Measurements from ENCODE around the gene SLIT3.

Gene SLIT3

GRCh38 chr5:169133531-169133930 is 167.4 kb downstream of the SLIT3 start:
- no peak for DNase-seq (ENCODE audit: insufficient read length, low spot score)
- TF ChIP-seq PAX5 (IDR thresholded peaks at IDR 0.05; ENCODE audit: insufficient read depth, low read length, severe bottlenecking) (no peak), POLR2AphosphoS5 (IDR thresholded peaks at IDR 0.05; ENCODE audit: low read depth, low read length) (no peak), POLR2A (IDR thresholded peaks at IDR 0.05; ENCODE audit: low read depth, low read length) (no peak), POU2F2 (IDR thresholded peaks at IDR 0.05; ENCODE audit: low read depth, low read length) (no peak), TAF1 (IDR thresholded peaks at IDR 0.05; ENCODE audit: low read depth, low read length) (no peak), SPI1 (IDR thresholded peaks at IDR 0.05; ENCODE audit: low read depth, low read length) (no peak)
- FAIRE-seq = no peak

GRCh38 chr5:169132302-169132660 is 168.7 kb downstream of the SLIT3 start:
- TF ChIP-seq POLR2A (IDR thresholded peaks at IDR 0.05; ENCODE audit: low read depth, low read length) (no peak), POU2F2 (IDR thresholded peaks at IDR 0.05; ENCODE audit: low read depth, low read length) (no peak)
- no peak for FAIRE-seq

GRCh38 chr5:169131616-169132301 is 169.2 kb downstream of the SLIT3 start:
- FAIRE-seq (no peak), DNase-seq (ENCODE audit: insufficient read length, low spot score) (no peak)
- no peak for TF ChIP-seq POU2F2 (IDR thresholded peaks at IDR 0.05; ENCODE audit: low read depth, low read length)
- TF ChIP-seq TAF1 (IDR thresholded peaks at IDR 0.05; ENCODE audit: low read depth, low read length) = no peak
- TF ChIP-seq PAX5 (IDR thresholded peaks at IDR 0.05; ENCODE audit: insufficient read depth, low read length, severe bottlenecking) = no peak
- TF ChIP-seq POLR2AphosphoS5 (IDR thresholded peaks at IDR 0.05; ENCODE audit: low read depth, low read length) = no peak
- TF ChIP-seq POLR2A (IDR thresholded peaks at IDR 0.05; ENCODE audit: low read depth, low read length) = no peak
- no peak for TF ChIP-seq SPI1 (IDR thresholded peaks at IDR 0.05; ENCODE audit: low read depth, low read length)

More at GRCh38 chr5:169132302-169132660, 168.7 kb downstream of the SLIT3 start:
- DNase-seq (ENCODE audit: insufficient read length, low spot score) = no peak

- DNase-seq (ENCODE audit: insufficient read length, low spot score) (no peak), FAIRE-seq (no peak)
- no peak for TF ChIP-seq POLR2AphosphoS5 (IDR thresholded peaks at IDR 0.05; ENCODE audit: low read depth, low read length)
- TF ChIP-seq SPI1 (IDR thresholded peaks at IDR 0.05; ENCODE audit: low read depth, low read length) = no peak
- TF ChIP-seq TAF1 (IDR thresholded peaks at IDR 0.05; ENCODE audit: low read depth, low read length) = no peak
- TF ChIP-seq PAX5 (IDR thresholded peaks at IDR 0.05; ENCODE audit: insufficient read depth, low read length, severe bottlenecking) = no peak
- no peak for TF ChIP-seq POLR2A (IDR thresholded peaks at IDR 0.05; ENCODE audit: low read depth, low read length)
- no peak for TF ChIP-seq POU2F2 (IDR thresholded peaks at IDR 0.05; ENCODE audit: low read depth, low read length)
Observed at GRCh38 chr5:169128679-169129078, 172.3 kb downstream of the SLIT3 start.

- no peak for DNase-seq (ENCODE audit: insufficient read length, low spot score)
- no peak for FAIRE-seq
- TF ChIP-seq POLR2A (IDR thresholded peaks at IDR 0.05; ENCODE audit: low read depth, low read length) = no peak
- no peak for TF ChIP-seq PAX5 (IDR thresholded peaks at IDR 0.05; ENCODE audit: insufficient read depth, low read length, severe bottlenecking)
- no peak for TF ChIP-seq POLR2AphosphoS5 (IDR thresholded peaks at IDR 0.05; ENCODE audit: low read depth, low read length)
- TF ChIP-seq SPI1 (IDR thresholded peaks at IDR 0.05; ENCODE audit: low read depth, low read length) = no peak
- no peak for TF ChIP-seq TAF1 (IDR thresholded peaks at IDR 0.05; ENCODE audit: low read depth, low read length)
- no peak for TF ChIP-seq POU2F2 (IDR thresholded peaks at IDR 0.05; ENCODE audit: low read depth, low read length)
Observed at GRCh38 chr5:169127431-169127830, 173.5 kb downstream of the SLIT3 start.

GRCh38 chr5:169126481-169127021 is 174.4 kb downstream of the SLIT3 start:
- no peak for FAIRE-seq
- TF ChIP-seq TAF1 (IDR thresholded peaks at IDR 0.05; ENCODE audit: low read depth, low read length) (no peak), POU2F2 (IDR thresholded peaks at IDR 0.05; ENCODE audit: low read depth, low read length) (no peak), POLR2A (IDR thresholded peaks at IDR 0.05; ENCODE audit: low read depth, low read length) (no peak), SPI1 (IDR thresholded peaks at IDR 0.05; ENCODE audit: low read depth, low read length) (no peak), POLR2AphosphoS5 (IDR thresholded peaks at IDR 0.05; ENCODE audit: low read depth, low read length) (no peak), PAX5 (IDR thresholded peaks at IDR 0.05; ENCODE audit: insufficient read depth, low read length, severe bottlenecking) (no peak)
- DNase-seq (ENCODE audit: insufficient read length, low spot score) = no peak

GRCh38 chr5:169125571-169125970 is 175.4 kb downstream of the SLIT3 start:
- DNase-seq (ENCODE audit: insufficient read length, low spot score) (no peak), FAIRE-seq (no peak)
- TF ChIP-seq POLR2A (IDR thresholded peaks at IDR 0.05; ENCODE audit: low read depth, low read length) (no peak), PAX5 (IDR thresholded peaks at IDR 0.05; ENCODE audit: insufficient read depth, low read length, severe bottlenecking) (no peak), POU2F2 (IDR thresholded peaks at IDR 0.05; ENCODE audit: low read depth, low read length) (no peak), POLR2AphosphoS5 (IDR thresholded peaks at IDR 0.05; ENCODE audit: low read depth, low read length) (no peak), SPI1 (IDR thresholded peaks at IDR 0.05; ENCODE audit: low read depth, low read length) (no peak), TAF1 (IDR thresholded peaks at IDR 0.05; ENCODE audit: low read depth, low read length) (no peak)

GRCh38 chr5:169122951-169123350 is 178.0 kb downstream of the SLIT3 start:
- TF ChIP-seq POLR2A (IDR thresholded peaks at IDR 0.05; ENCODE audit: low read depth, low read length) = no peak
- no peak for TF ChIP-seq POLR2AphosphoS5 (IDR thresholded peaks at IDR 0.05; ENCODE audit: low read depth, low read length)
- TF ChIP-seq TAF1 (IDR thresholded peaks at IDR 0.05; ENCODE audit: low read depth, low read length) = no peak
- TF ChIP-seq SPI1 (IDR thresholded peaks at IDR 0.05; ENCODE audit: low read depth, low read length) = no peak
- TF ChIP-seq POU2F2 (IDR thresholded peaks at IDR 0.05; ENCODE audit: low read depth, low read length) = no peak
- no peak for TF ChIP-seq PAX5 (IDR thresholded peaks at IDR 0.05; ENCODE audit: insufficient read depth, low read length, severe bottlenecking)
- DNase-seq (ENCODE audit: insufficient read length, low spot score) = no peak
- FAIRE-seq = no peak

GRCh38 chr5:169121630-169122420 is 179.1 kb downstream of the SLIT3 start:
- DNase-seq (ENCODE audit: insufficient read length, low spot score) (no peak), FAIRE-seq (no peak)
- no peak for TF ChIP-seq TAF1 (IDR thresholded peaks at IDR 0.05; ENCODE audit: low read depth, low read length)
- TF ChIP-seq SPI1 (IDR thresholded peaks at IDR 0.05; ENCODE audit: low read depth, low read length) = no peak
- TF ChIP-seq PAX5 (IDR thresholded peaks at IDR 0.05; ENCODE audit: insufficient read depth, low read length, severe bottlenecking) = no peak
- TF ChIP-seq POLR2A (IDR thresholded peaks at IDR 0.05; ENCODE audit: low read depth, low read length) = no peak
- no peak for TF ChIP-seq POU2F2 (IDR thresholded peaks at IDR 0.05; ENCODE audit: low read depth, low read length)
- no peak for TF ChIP-seq POLR2AphosphoS5 (IDR thresholded peaks at IDR 0.05; ENCODE audit: low read depth, low read length)

All from GM12891 (cell line).